ENCODE measurements around the gene SMAD6.
"Not testable (repeated sequence)": the region's sequence is repeated elsewhere in the genome, so short reads cannot be mapped to it uniquely, and the experiment has no call there.

The SMAD6 gene

DNA sequence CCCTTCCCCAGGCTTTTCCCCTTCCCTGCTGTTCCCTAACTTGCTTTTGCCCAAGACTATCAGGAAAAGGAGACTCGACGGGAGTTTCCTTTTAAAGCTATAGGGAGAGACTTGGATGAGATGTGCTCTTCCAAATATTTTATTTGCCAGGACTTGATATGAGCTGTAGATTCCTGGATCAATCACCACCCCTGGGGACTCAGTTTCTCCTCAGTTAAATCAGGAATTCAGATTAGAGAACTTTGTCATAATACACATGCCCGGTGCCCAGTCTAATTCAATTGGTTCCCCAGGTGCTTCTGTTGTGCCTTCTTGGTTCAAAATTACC lies 46.6 kb downstream of the SMAD6 start:
- H3K9me3 Mint-ChIP-seq, result no peaks in the 10 kb centered on the region

GRCh38 chr15:66749841-66750575 lies 48.0 kb downstream of the SMAD6 start:
- Mint-ChIP-seq H3K27ac (no peak overlapping the region), H3K36me3 (ENCODE audit: insufficient read depth) (no peaks in the 10 kb centered on the region), H3K9me3 (peaks cover 0 to 3% of the 10 kb centered on the region in 2 donors), H3K27me3 (peaks cover 16 to 38% of the 10 kb centered on the region in 2 donors), H3K4me1 (ENCODE audit: low read depth in 2 of 2) (peaks cover 0 to 4% of the 10 kb centered on the region in 2 donors), H3K4me3 (no peak overlapping the region)
- ATAC-seq (replicated peaks) (no peak), DNase-seq (no peak)

More for the DNA sequence above, 46.6 kb downstream of the SMAD6 start:
- DNase-seq (no peak), ATAC-seq (replicated peaks) (no peak)
- Mint-ChIP-seq H3K4me3 (no peak overlapping the region), H3K4me1 (ENCODE audit: low read depth in 2 of 2) (peaks cover 0 to 4% of the 10 kb centered on the region in 2 donors), H3K27me3 (peaks cover 6 to 28% of the 10 kb centered on the region in 2 donors), H3K27ac (no peak overlapping the region), H3K36me3 (ENCODE audit: insufficient read depth) (no peaks in the 10 kb centered on the region)

GRCh38 chr15:66750609-66751008 lies 48.6 kb downstream of the SMAD6 start:
- no peak for ATAC-seq (replicated peaks)
- peaks cover 0 to 4% of the 10 kb centered on the region in 2 donors for H3K4me1 Mint-ChIP-seq (ENCODE audit: low read depth in 2 of 2)
- peaks cover 0 to 7% of the 10 kb centered on the region in 2 donors for H3K9me3 Mint-ChIP-seq
- peaks cover 20 to 38% of the 10 kb centered on the region in 2 donors for H3K27me3 Mint-ChIP-seq
- DNase-seq, result no peak
- H3K36me3 Mint-ChIP-seq (ENCODE audit: insufficient read depth), result no peaks in the 10 kb centered on the region
- no peak overlapping the region for H3K27ac Mint-ChIP-seq
- no peak overlapping the region for H3K4me3 Mint-ChIP-seq

- Mint-ChIP-seq H3K36me3 (ENCODE audit: insufficient read depth) (no peaks in the 10 kb centered on the region), H3K4me3 (no peak overlapping the region), H3K9me3 (peaks cover 0 to 7% of the 10 kb centered on the region in 2 donors), H3K27ac (peak overlapping the region in 1 of 2 donors; percentile 49), H3K4me1 (ENCODE audit: low read depth in 2 of 2) (peaks cover 0 to 4% of the 10 kb centered on the region in 2 donors), H3K27me3 (peaks cover 22 to 40% of the 10 kb centered on the region in 2 donors)
- no peak for ATAC-seq (replicated peaks)
- DNase-seq, result no peak
Measured at GRCh38 chr15:66751579-66751978, 49.5 kb downstream of the SMAD6 start.

DNA sequence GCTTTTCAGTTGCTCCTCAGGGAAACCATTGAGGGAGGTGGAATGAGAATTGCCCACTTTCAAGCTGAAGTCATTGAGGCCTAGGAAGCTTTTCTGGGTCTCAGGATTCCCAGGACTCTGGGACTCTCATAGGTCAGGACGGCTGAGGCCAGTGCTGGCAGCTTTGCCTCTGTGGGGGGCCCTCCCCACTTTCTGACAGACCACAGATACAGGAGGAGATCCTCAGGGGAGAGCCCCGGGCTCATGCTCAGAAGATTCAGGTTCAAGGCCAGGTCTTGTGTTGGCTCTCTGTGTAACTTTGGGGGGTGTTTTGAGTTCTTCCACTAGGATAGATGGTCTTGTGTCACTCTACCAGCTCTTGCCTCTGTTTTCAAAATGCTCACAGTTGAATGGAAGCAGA lies 50.0 kb downstream of the SMAD6 start:
- Mint-ChIP-seq H3K4me3 (no peak overlapping the region), H3K27ac (no peak overlapping the region), H3K4me1 (ENCODE audit: low read depth in 2 of 2) (peaks cover 0 to 4% of the 10 kb centered on the region in 2 donors), H3K9me3 (peaks cover 0 to 7% of the 10 kb centered on the region in 2 donors), H3K27me3 (peaks cover 27 to 45% of the 10 kb centered on the region in 2 donors), H3K36me3 (ENCODE audit: insufficient read depth) (no peaks in the 10 kb centered on the region)
- no peak for ATAC-seq (replicated peaks)
- no peak for DNase-seq

DNA sequence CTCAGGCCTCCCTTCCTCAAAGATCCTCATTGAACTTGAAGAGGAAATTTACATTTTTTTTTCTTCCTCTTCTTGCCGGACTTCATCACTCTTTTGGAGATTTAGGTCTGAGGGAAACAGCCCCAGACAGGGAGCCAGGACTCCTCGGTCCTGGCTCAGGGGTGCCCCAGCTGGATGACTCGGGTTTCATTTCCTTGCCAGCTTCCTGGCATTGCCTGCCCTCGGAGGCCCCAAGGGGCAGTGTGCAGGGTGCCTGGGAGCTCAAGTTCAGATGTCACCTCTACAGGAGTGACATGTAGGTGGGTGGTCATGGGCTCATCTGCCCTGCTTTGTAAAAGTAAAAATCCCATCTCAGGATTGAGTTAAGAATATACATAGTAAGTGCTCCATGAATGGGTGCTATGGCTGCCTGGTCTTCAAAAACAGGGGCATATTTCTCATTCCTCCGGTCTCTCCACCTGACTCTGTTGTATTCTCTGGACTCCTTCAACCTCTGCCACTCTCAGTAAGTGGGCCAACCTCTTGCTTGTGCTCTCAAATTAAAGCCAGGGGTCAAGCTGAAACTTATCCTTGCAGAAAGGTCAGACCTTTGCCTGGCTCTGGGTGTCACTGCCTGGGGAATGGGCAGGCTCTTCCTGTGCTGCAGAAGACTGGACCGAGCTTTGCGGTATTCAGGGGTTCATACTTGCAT lies 51.8 kb downstream of the SMAD6 start:
- H3K27ac Mint-ChIP-seq, result no peak overlapping the region
- DNase-seq (no peak), ATAC-seq (replicated peaks) (no peak)
- peaks cover 0 to 7% of the 10 kb centered on the region in 2 donors for H3K9me3 Mint-ChIP-seq
- no peaks in the 10 kb centered on the region for H3K36me3 Mint-ChIP-seq (ENCODE audit: insufficient read depth)
- H3K27me3 Mint-ChIP-seq, result peaks cover 41 to 54% of the 10 kb centered on the region in 2 donors
- no peak overlapping the region for H3K4me3 Mint-ChIP-seq
- peaks cover 0 to 4% of the 10 kb centered on the region in 2 donors for H3K4me1 Mint-ChIP-seq (ENCODE audit: low read depth in 2 of 2)

GRCh38 chr15:66754789-66755188 lies 52.8 kb downstream of the SMAD6 start:
- Mint-ChIP-seq H3K4me1 (ENCODE audit: low read depth in 2 of 2) (peaks cover 0 to 4% of the 10 kb centered on the region in 2 donors), H3K9me3 (peaks cover 0 to 7% of the 10 kb centered on the region in 2 donors), H3K27ac (no peak overlapping the region), H3K27me3 (peaks cover 48 to 52% of the 10 kb centered on the region in 2 donors), H3K36me3 (ENCODE audit: insufficient read depth) (no peaks in the 10 kb centered on the region), H3K4me3 (no peak overlapping the region)
- DNase-seq (no peak), ATAC-seq (replicated peaks) (no peak)

GRCh38 chr15:66755298-66756068 lies 53.4 kb downstream of the SMAD6 start:
- peaks cover 0 to 4% of the 10 kb centered on the region in 2 donors for H3K4me1 Mint-ChIP-seq (ENCODE audit: low read depth in 2 of 2)
- H3K27ac Mint-ChIP-seq, result no peak overlapping the region
- H3K36me3 Mint-ChIP-seq (ENCODE audit: insufficient read depth), result no peaks in the 10 kb centered on the region
- peaks cover 50 to 52% of the 10 kb centered on the region in 2 donors for H3K27me3 Mint-ChIP-seq
- no peak for DNase-seq
- no peak for ATAC-seq (replicated peaks)
- peaks cover 0 to 7% of the 10 kb centered on the region in 2 donors for H3K9me3 Mint-ChIP-seq
- H3K4me3 Mint-ChIP-seq, result no peak overlapping the region

- ATAC-seq (replicated peaks), result no peak
- H3K36me3 Mint-ChIP-seq (ENCODE audit: insufficient read depth), result no peaks in the 10 kb centered on the region
- peaks cover 51 to 57% of the 10 kb centered on the region in 2 donors for H3K27me3 Mint-ChIP-seq
Measured at GRCh38 chr15:66756295-66756694, 54.3 kb downstream of the SMAD6 start.

DNA sequence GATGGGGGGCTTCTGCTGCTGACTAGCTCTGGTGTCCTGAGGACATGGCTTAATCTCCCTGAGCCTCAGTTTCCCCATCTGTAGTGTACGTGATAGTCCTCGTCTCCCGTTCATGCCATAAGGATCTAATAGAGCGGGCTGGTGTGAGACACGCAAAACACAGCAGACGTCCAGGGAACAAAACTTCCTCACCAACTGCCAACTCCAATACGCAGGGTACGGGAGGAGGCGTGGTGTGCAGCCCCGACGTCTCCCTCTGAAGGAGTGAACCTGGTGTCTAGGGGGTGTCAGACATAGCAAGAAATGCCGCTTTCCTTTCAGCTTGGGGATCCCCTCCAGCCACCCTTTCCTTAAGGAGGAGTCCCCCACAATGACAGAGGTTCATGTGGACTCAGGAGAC lies 55.0 kb downstream of the SMAD6 start:
- H3K4me3 Mint-ChIP-seq, result no peak overlapping the region
- peaks cover 58 to 65% of the 10 kb centered on the region in 2 donors for H3K27me3 Mint-ChIP-seq
- DNase-seq, result no peak
- no peak for ATAC-seq (replicated peaks)
- no peaks in the 10 kb centered on the region for H3K36me3 Mint-ChIP-seq (ENCODE audit: insufficient read depth)
- H3K27ac Mint-ChIP-seq, result no peak overlapping the region
- peaks cover 0 to 3% of the 10 kb centered on the region in 2 donors for H3K4me1 Mint-ChIP-seq (ENCODE audit: low read depth in 2 of 2)
- peaks cover 0 to 7% of the 10 kb centered on the region in 2 donors for H3K9me3 Mint-ChIP-seq

More at GRCh38 chr15:66756295-66756694, 54.3 kb downstream of the SMAD6 start:
- Mint-ChIP-seq H3K9me3 (peaks cover 0 to 7% of the 10 kb centered on the region in 2 donors), H3K4me3 (no peak overlapping the region), H3K4me1 (ENCODE audit: low read depth in 2 of 2) (peaks cover 0 to 4% of the 10 kb centered on the region in 2 donors), H3K27ac (no peak overlapping the region)
- DNase-seq, result no peak

- Mint-ChIP-seq H3K4me3 (no peak overlapping the region), H3K36me3 (ENCODE audit: insufficient read depth) (no peaks in the 10 kb centered on the region), H3K4me1 (ENCODE audit: low read depth in 2 of 2) (no peaks in the 10 kb centered on the region), H3K27me3 (peaks cover 63 to 70% of the 10 kb centered on the region in 2 donors), H3K27ac (no peak overlapping the region), H3K9me3 (peaks cover 0 to 7% of the 10 kb centered on the region in 2 donors)
- ATAC-seq (replicated peaks) (no peak), DNase-seq (no peak)
Measured at GRCh38 chr15:66757521-66757920, 55.5 kb downstream of the SMAD6 start.

GRCh38 chr15:66758217-66758616 lies 56.2 kb downstream of the SMAD6 start:
- DNase-seq; H3K4me1 Mint-ChIP-seq (ENCODE audit: low read depth in 2 of 2); H3K4me3 Mint-ChIP-seq; ATAC-seq (replicated peaks); H3K27ac Mint-ChIP-seq; H3K9me3 Mint-ChIP-seq; H3K36me3 Mint-ChIP-seq (ENCODE audit: insufficient read depth): not testable (repeated sequence)
- peaks cover 68 to 76% of the 10 kb centered on the region in 2 donors for H3K27me3 Mint-ChIP-seq

GRCh38 chr15:66758844-66759243 lies 56.8 kb downstream of the SMAD6 start:
- no peak for DNase-seq
- Mint-ChIP-seq H3K36me3 (ENCODE audit: insufficient read depth) (no peaks in the 10 kb centered on the region), H3K27ac (no peak overlapping the region), H3K4me3 (no peak overlapping the region), H3K9me3 (peaks cover 0 to 7% of the 10 kb centered on the region in 2 donors), H3K27me3 (peaks cover 74 to 77% of the 10 kb centered on the region in 2 donors), H3K4me1 (ENCODE audit: low read depth in 2 of 2) (no peaks in the 10 kb centered on the region)
- ATAC-seq (replicated peaks), result no peak
